ENCODE measurements around the gene RNF166.

The RNF166 gene, protein sequence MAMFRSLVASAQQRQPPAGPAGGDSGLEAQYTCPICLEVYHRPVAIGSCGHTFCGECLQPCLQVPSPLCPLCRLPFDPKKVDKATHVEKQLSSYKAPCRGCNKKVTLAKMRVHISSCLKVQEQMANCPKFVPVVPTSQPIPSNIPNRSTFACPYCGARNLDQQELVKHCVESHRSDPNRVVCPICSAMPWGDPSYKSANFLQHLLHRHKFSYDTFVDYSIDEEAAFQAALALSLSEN

DNA sequence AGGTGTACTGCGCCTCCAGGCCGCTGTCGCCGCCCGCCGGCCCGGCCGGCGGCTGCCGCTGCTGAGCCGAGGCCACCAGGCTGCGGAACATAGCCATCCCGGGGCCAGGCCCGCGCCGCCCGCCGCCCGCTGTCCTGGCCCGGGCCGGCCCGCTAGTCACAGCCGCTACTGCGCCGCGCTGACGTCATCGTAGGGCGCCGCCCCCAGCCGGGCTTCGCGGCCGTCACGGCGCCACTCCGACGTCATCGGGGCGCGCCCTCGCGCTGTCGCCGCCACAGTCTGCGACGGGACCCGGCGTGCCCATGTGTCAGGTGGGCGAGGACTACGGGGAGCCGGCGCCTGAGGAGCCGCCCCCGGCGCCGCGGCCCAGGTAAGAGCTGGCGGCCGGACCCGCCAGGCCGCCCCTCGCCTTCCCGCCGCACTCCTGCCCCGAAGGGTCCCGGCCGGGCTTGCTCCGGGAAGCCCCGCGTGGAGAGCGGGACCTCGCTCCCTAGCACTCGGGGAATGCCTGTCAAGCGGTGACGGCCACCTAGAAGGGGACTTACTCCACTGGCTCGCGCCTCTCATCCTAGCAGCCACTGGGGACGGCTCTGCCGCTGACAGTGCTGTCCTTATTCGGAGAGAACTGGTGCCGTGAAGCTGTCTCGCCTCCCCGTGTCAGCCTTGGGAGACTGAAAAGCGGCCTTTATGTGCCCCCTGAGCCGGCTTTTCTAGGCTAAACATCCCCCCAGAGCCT is at the start of gene RNF166, which contains the start of gene CTU2:
Gene RNF166 (minus strand): TSS at position 180 of the 736 bp plus-strand sequence. CDS start 83 bp downstream, at position 97.
Gene CTU2 (plus strand): TSS at position 275 of the 736 bp plus-strand sequence. CDS start 28 bp downstream, at position 303.
- DNase-seq = peak; percentile 84

DNA sequence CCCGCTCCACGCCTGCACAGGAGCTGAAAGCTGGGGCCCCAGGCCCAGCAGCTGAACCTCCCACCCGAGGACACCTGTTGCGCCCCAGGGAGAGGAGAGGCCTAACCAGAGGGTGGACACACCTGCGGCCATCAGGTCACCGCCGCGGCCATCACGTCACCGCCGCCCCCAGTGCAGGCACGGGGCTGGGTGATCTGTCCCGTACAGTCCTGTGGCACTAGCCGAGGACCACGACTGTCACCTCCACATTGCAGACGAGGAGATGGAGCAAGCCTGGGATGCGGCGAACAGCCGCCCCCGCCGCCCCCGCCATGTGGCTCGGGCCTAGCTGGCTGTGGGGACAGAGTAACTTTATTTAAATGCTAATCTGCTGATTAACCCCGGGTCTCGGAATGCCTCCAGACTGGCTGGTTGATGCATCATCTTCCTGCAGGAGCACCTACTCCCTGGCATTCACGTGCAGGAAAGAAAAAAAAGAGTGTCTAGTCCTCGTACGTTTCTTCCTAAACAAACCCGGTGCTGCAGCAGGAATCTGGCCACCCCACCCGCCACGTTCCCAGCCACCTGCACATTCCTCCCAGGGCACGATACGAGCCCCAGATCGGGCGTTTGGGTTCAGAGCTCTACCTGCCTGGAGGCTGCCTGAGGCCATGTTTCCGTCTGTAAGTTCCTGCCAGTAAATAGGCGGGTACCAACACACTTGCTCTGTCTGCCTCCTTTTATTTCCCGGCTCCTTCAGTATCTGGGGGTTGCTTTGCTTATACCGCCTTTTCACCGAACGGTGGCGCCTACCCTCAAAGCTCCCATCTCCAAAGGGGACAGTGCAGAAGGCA is 48.9 kb upstream of the RNF166 start:
- DNase-seq = peak; percentile 3

DNA sequence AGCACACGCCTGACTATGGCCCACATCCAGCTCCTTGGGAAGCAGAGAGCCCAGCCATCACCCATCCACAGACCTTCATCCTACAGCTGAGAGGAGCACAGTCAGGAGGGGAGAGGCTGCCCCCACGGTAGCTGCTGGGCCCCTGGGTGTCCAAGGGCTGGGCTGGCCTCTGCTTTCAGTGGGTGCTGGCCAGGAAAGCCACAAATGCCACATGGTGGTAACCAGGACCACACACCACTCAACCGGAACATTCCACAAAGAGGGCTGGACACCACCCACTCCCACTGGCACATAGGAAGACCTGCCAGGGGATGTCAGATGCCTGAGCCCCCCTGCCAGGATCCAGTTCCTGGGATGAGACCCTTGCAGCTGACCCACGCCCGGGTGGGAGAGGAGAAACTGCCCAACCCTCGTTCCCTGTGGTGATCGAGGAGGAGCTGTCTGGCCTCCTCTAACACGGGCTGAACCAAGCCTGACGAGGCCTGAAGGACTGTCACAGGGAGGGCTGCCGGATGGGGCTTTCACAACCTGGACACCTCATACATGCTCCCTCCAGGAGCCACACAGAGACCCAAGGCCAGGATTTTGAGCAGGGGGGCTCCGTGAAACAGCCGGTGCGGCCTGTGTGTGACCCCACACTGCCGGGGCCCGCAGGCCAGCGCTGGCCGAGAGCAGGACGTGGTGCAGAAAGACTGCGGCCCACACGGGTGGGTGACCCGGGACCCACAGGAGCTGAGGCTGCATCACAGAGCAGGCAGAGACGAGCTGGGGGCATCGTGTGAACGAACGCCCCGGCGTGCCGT is 48.1 kb upstream of the RNF166 start:
- no peak for DNase-seq

DNA sequence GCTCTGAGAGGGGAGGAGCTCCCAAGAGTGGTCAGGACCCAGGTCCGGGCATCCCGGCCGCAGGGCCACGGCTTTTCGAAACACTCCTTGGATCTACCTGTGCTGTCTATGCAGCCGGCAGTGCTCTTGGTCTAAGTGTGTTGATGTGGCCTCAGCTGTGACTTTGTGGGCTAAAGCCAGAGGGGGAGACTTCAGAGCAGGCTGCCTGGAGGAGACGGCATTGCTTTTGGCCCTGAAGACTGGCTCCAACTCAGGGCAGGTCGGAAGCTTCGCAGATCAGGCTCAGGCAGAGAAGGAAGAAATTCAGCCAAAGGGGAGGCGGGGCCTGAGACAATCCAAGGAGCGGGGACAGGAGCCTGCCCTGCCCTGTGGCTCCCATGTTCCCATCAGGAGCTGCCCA is 47.4 kb upstream of the RNF166 start:
- DNase-seq = no peak

DNA sequence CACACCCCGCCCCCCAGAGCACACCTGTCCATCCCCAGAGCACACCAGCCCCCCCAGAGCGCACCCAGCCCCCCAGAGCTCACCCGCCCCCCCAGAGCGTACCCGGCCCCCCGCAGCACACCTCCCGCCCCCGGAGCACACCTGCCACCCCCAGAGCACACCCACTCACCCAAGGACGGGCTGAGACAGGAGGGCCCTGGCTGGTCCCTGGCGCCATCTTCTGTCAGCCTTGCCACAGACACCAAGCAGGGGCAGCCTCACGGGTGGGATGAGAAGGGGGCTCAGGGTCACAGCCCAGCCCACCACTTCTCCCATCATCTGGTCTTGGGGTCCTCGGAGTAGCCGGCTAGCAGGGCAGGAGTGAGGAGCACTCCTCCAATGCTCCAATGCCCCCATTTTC is 47.0 kb upstream of the RNF166 start:
- no peak for DNase-seq

DNA sequence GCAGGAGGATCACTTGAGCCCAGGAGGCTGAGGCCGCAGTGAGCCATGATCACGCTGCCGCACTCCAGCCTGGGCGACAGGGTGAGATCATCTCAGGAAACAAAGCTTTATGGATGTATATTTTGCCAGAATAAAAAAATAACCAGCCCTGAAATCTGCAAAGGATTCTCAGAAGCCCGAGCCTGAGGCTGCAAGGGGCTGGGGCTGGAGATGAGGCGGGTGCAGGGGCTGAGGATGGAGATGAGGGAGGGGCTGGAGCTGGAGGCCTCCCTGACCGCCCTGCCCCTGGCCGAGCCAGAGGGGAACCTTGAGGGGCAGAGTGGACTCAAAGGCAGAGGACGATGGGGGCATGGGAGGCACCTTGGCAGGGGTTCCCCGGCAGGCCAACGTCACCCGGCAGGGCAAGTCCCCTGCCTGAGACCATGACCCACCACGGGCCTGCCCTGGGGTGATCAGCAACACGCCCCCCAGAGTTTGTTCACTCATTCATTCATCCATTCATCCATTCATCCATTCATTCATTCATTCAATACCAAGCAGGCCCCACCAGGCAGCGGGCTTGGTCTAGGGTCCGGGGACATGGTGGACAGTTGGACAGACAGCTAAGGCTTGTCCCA is 46.3 kb upstream of the RNF166 start:
- DNase-seq = no peak

DNA sequence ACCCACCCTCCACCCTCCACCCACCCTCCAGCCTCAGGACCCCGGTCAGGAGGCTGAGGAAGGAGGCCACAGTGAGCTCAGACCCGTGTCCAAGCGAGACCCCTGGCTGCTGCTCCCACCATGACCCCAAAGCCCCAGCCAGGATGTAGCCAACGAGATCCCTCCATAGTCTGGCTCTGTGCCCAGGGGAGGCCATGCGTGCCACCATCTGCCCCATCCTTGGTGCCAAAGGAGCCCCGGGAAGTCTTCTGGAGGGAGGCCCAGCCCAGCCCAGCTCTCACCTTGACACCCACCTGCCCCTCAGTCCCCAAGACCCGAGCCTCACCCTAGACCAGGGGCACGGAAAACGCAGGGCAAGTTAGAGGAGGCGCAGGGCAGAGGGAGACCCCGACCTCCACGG is 44.6 kb upstream of the RNF166 start:
- peak; percentile 66 for DNase-seq

DNA sequence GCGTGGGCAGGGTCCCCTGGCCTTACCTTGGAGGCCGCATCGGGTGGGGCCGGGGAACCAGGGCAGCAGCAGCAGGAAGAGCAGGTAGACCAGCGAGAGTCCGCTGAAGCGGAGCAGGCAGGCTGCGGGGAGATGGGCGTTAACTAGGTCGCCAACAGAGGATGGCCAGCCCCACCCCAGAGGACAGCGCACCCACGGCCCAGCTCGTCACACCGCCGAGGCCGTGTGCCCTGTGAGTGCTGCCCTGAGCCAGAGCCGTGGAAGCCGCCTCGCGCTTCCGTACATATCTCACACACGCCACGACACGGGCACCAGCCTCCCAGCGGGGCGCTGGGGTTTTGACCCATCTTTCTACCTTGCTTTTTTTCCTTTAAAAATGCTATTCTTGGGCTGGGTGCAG is 43.1 kb upstream of the RNF166 start:
- DNase-seq = no peak

DNA sequence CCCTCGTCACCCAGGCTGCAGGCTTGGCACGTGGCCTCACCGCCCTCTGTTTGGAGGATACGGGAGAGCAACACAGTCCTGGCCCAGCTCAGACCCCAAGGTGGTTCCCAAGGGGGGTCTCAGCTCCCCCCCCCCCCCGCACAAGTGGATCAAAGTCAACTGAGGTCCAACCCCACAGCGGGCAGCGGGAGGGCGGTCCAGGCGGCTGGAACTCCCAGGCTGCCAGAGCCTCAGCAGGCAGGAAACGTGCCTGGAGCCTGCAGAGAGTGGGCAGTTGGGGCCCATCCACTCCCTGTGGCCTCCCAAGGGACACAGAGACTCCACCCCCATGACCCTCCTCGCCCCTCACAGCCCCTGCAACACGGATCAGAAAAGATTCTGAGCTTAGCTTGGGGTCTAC is 42.2 kb upstream of the RNF166 start:
- no peak for DNase-seq

DNA sequence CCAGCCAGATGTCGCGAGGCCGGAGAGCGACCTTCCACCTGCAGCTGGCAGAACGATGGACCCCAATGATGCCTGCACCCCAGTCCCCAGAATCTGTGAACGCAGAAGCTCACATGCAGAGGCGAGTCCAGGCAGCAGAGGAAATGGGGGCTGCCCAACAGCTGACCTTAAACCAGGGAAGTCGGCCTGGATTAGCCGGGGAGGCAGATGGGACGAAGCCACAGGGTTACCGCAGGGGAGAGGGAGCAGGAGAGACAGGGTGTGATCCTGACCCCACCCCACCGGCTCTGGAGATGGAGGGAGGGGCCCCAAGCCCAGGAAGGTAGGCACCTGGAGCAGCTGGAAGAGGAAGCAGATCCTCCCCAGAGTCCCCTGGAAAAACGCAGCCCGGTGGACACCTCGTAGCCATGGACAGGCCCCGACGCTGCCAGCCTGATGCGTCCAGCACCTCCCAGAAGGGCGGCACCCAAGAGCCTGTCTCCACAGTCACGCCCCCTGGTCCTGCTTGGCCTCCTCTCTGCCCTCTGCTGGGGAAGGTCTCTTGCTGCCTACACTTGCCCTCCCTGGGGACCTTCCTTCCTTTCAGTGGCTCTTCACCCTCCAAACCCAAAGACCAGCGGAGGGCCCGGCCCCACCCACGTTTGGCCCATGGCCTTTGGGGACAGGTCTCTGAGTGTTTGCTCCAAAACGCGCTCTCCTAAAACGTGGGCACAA is 41.5 kb upstream of the RNF166 start:
- DNase-seq = peak; percentile 69

DNA sequence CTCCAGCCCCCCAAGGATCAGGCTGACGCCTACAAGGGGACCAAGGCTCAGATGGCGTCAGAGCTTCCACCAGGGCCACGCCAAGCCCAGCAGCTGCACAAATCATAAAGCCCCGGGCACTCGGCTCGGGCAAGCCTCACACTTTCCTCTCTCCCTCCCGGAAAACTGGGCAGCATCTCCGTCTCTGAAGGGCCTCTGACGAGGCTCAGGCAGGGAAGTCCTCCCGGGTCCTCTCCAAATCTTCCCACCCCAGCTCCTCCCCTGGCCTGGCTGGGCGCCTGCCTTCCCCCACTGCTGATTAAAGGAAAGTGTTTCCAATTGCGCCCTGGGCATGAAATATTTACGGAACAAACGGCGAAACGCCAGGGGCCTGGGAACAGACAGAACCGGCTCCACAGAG is 40.3 kb upstream of the RNF166 start:
- no peak for DNase-seq

DNA sequence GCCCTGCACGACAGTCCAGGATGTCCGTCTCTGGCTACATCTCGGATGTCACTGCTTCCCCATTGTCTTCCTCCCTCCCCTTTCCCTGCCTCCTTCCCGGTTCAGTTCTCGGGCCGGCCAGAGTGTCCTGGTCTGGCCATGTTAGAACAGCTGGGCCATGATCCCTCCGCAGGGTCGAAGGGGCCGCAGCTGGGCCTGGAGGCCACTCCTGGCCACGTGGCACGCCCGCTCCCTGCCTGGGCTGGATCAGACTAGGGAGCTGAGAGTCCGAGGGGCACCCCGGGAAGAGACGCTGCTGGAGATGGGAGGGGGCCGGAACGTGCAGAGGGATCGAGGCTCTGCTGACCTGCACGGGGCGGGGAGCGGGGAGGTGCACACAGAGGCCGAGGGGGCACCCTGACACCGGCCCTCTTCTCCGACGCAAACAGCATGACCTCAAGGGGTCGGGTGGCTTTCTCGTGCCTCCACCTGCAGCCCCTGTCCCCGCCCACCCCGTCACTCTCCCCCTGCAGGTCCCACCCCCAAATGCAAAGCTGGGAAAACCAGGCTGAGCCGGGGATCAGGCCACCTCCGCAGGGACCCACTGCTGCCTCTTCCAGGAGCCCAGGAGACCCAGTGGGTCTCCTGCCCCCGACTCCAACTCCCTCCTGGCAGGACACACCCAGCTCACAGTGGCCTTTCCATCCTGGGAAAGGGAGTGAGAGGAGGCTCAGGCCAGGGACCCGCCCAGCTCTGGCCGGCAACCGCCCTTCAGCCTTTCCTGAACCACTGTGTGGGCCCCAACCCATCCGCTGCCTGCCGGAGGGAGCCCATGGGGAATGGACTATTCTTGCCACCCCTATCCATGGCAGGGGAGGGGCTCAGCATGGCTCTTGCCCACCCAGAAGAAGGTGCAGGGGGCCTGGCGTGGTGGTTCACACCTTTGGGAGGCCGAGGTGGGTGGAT is 38.6 kb upstream of the RNF166 start:
- DNase-seq = no peak

DNA sequence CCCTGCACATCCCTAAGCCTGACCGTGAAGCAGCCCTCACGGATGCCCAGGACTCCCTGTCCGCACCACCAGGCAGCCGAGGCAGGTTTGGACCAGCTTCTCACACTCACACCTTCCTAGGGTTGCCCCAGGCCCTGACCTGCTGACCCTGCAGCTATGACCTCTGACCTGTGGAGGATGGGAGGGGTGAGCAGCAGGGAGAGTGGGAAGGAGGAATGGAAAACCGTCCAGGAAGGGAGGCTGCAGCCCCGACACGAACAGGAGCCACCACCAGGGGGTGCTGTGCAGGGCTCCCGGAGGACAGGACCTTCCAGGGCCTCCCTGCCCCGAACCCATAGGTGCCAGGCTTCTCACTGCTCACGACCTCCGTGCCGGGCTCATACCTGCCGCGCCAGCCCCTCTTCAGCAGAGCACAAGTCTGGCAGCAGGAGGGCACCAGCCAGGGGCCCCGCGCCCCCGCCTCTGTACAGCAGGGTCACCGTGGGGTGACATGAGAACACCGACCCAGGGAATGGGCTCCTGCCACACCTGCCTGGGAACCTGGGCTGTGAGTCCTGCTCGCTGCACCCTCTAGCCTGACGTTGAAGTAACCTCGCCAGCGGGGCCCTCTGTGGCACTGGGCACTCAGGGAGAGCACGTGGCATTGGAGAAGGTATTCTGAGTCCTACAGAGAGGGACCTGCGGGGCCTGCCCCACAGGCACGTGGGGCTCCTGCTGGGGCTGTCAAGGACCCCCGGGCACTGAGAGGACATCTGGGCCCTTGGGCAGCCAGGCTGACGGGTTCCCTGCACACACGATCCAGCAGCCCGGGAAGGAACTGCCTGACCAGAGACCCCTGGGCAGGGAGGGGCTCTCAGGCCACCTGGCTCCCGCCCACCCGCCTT is 37.7 kb upstream of the RNF166 start:
- peak; percentile 58 for DNase-seq

DNA sequence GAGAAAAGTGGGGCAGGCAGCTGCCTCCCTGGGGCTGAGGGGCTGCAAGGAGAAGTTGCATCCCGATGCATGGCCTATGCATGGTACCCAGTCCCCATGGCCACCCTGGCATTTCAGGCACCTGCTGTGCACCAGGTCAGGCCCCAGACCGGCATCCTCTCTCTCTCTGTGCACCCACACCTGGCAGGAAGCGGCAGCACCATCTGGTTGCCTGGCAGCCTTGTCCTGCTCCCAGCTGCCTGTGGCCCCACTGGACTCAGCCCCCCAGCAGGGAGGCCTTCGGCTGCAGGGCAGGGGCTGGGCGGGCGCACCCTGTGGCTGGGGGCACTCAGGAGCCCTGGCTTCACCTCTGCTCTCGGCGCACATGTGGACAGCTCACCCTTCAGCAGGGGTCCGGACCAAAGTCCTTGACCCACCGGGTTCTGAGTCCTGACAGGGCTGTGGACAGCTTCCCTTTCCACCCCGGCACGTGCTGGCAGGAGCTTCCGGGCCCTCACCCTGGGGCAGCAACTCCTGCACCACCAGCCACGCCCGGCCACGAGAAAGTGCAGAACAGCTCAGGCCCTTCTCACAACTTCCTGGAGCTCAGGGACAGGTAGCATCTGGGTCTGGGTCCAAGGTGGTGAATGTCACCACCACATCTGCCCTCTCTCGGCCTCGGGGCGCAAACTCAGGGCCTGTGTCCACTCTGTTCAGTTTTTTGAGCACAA is 36.8 kb upstream of the RNF166 start:
- DNase-seq = peak; percentile 31

DNA sequence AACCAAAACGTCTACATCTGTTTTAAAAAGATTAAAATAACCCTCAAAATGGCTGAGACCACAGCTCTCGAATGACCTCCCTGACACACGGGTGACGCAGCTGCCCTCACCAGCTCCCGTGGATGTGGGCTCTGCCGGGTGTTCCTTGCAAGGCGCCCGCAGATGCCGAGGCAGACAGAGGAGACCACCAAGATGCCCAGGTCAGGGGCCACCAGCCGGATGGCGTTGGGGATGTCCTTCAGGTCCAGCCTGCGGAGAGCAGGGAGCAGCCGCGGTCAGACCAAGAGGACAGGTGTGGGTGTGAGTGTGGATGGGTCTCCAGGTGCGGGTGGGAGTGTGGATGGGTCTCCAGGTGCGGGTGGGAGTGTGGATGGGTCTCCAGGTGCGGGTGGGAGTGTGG is 35.2 kb upstream of the RNF166 start:
- no peak for DNase-seq

DNA sequence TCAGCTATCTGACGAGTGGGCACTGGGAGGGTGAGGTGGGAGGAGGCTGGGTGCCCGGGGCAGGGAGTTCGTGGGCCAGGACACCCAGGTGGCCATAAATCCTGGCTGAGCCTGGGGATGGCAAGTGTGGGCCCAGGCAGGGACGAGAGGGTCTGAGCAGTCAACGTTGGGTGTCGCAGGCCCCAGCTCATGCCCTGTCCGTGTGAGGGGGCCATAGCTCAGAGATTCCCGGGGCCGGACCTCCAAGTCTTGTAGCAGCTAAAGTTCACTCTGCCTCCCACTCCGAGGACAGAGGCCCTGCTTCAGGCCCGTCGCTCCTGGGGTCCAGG is 34.5 kb upstream of the RNF166 start:
- DNase-seq = no peak

DNA sequence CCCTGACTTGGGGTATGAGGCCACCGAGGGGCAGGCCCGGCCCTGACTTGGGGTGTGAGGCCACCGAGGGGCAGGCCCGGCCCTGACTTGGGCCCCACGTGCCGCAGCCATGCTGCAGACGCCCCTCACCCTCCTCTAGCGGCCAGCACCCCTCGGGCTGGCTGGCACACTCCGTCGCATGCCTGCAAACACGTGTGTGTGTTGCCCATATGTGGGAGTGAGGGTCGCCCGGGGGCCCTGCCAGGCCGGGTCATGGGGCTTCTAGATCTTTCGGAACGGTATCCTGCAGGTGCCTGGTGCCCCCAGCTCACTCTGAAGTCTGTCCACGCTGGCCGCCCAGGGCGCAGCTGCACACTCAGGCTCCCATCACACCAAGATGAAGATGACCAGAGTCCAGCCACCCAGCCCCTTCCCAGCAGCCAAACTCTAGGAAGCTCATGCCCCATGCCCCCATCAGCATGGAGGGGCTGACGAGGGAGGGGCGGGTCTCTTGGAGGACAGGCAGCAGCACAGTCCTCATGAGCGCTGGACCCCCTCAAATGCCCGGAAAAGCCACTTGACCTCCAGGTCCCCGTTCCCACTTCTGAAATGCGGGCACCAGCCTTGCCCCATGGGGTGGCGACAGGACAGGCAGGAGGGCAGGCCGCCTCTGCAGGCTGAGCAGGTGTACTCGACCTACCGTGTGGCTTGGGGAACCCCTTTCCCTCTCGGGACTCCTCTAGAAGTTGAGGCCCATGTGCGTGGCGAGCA is 33.9 kb upstream of the RNF166 start:
- no peak for DNase-seq

All from NCI-H69 (cell line).